Stimulated activated CD8-positive, alpha-beta memory T cell treated with anti-CD3 and anti-CD28 coated beads, Interleukin-15, amount 100 ng/mL, for 1 hour (primary cell): Measurements from ENCODE around the gene TMEM132E.

Source experiments
- DNase-seq: peaks from one replicate; pipeline ENCODE4 v3.0.0-alpha.2; 2020; ENCODE audit warnings: low read depth

TMEM132E gene

GRCh38 chr17:34665819-34666763 is 86.7 kb downstream of the TMEM132E start:
- DNase-seq = no peak

- DNase-seq = no peak
Observed at GRCh38 chr17:34667656-34668055, 88.3 kb downstream of the TMEM132E start.

- no peak for DNase-seq
Observed at GRCh38 chr17:34668206-34668605, 88.8 kb downstream of the TMEM132E start.

GRCh38 chr17:34669511-34669910 is 90.1 kb downstream of the TMEM132E start:
- no peak for DNase-seq

GRCh38 chr17:34670618-34671017 is 91.2 kb downstream of the TMEM132E start:
- no peak for DNase-seq

- no peak for DNase-seq
Observed at GRCh38 chr17:34671191-34671590, 91.8 kb downstream of the TMEM132E start.

GRCh38 chr17:34672176-34672785 is 92.9 kb downstream of the TMEM132E start:
- DNase-seq = no peak

- DNase-seq = no peak
Observed at GRCh38 chr17:34673516-34673915, 94.1 kb downstream of the TMEM132E start.

- DNase-seq = no peak
Observed at GRCh38 chr17:34673995-34674890, 94.9 kb downstream of the TMEM132E start.

GRCh38 chr17:34675143-34675542 is 95.8 kb downstream of the TMEM132E start:
- no peak for DNase-seq

- DNase-seq = no peak
Observed at GRCh38 chr17:34675605-34676004, 96.2 kb downstream of the TMEM132E start.

GRCh38 chr17:34680151-34680550 is 100.8 kb downstream of the TMEM132E start:
- DNase-seq = no peak

GRCh38 chr17:34682305-34682704 is 102.9 kb downstream of the TMEM132E start:
- DNase-seq = no peak

- DNase-seq = no peak
Observed at GRCh38 chr17:34683390-34683789, 104.0 kb downstream of the TMEM132E start.
